SK-N-MC (cell line): ENCODE results near the gene SCTR.

ENCODE experiments used
- EZH2 ChIP-seq: fragments of 200-600 bp; sonication (generic); IDR thresholded peaks from one replicate; pipeline ENCODE4 v1.6.1; 2017; ENCODE audit warnings: antibody characterized with exemption
- POLR2AphosphoS5 ChIP-seq: IDR thresholded peaks from 2 replicates; pipeline ENCODE4 v1.6.1; 2012; ENCODE audit warnings: mild to moderate bottlenecking, low read depth, low read length, borderline replicate concordance

GRCh38 chr2:119466373-119466772 lies 57.9 kb downstream of the SCTR start:
- TF ChIP-seq EZH2 (no peak), POLR2AphosphoS5 (no peak)
